Liver (tissue), 3 donors: ENCODE measurements around the gene ERC2.

Experiments used
- FOXA1 ChIP-seq: IDR thresholded peaks from 2 replicates; pipeline ENCODE4 v1.6.1; 2016; ENCODE audit warnings: antibody characterized with exemption
- GABPA ChIP-seq, 2 donors: IDR thresholded peaks in 1 of 2; conservative IDR thresholded peaks in 1 of 2; 2 replicates each; pipeline ENCODE4 v1.6.1; 2016; ENCODE audit warnings: antibody characterized with exemption in 2 of 2, mild to moderate bottlenecking in 1 of 2, moderate library complexity in 1 of 2
- JUND ChIP-seq, 2 donors: IDR thresholded peaks; 2 replicates each; pipeline ENCODE4 v1.6.1; 2016; ENCODE audit warnings: antibody characterized with exemption in 2 of 2
- RXRA ChIP-seq, 2 donors: IDR thresholded peaks; 2 replicates each; pipeline ENCODE4 v1.6.1; 2017 to 2018; ENCODE audit warnings: antibody characterized with exemption in 2 of 2, mild to moderate bottlenecking in 1 of 2
- TAF1 ChIP-seq: conservative IDR thresholded peaks from 2 replicates; pipeline ENCODE4 v1.6.1; 2016; ENCODE audit warnings: antibody characterized with exemption, mild to moderate bottlenecking
- TF ChIP-seq, protein P1 (sequence below): fragments of 150-350 bp; IDR thresholded peaks from 2 replicates; pipeline ENCODE4 v1.5.1; 2017; ENCODE audit warnings: improper control_type of control experiment, low read depth, low read length; ENCODE audit not compliant: missing input control
- TF ChIP-seq, protein P2 (sequence below): IDR thresholded peaks from 2 replicates; pipeline ENCODE4 v1.6.1; 2016; ENCODE audit warnings: antibody characterized with exemption
- donor health status: healthy.
- donor health status: healthy.

DNA sequence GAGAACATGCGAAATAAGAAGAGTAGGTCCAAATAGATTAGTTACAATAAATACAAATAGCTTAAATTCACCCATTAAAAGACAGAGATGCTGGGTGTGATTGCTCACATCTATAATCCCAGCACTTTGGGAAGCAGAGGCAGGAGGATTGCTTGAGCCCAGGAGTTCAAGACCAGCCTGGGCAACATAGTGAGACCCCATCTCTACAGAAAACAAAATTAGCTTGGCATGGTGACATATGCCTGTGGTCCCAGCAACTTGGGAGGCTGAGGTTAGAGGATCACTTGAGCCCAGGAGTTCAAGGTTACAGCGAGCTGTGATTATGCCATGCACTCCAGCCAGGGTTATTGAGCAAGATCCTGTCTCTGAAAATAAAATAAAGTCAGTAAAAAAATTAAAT, 872.1 kb downstream of the ERC2 start:
- TF ChIP-seq, protein P1, sequence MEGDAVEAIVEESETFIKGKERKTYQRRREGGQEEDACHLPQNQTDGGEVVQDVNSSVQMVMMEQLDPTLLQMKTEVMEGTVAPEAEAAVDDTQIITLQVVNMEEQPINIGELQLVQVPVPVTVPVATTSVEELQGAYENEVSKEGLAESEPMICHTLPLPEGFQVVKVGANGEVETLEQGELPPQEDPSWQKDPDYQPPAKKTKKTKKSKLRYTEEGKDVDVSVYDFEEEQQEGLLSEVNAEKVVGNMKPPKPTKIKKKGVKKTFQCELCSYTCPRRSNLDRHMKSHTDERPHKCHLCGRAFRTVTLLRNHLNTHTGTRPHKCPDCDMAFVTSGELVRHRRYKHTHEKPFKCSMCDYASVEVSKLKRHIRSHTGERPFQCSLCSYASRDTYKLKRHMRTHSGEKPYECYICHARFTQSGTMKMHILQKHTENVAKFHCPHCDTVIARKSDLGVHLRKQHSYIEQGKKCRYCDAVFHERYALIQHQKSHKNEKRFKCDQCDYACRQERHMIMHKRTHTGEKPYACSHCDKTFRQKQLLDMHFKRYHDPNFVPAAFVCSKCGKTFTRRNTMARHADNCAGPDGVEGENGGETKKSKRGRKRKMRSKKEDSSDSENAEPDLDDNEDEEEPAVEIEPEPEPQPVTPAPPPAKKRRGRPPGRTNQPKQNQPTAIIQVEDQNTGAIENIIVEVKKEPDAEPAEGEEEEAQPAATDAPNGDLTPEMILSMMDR = no peak
- no peak for TF ChIP-seq JUND (IDR thresholded peaks at IDR 0.05)
- TF ChIP-seq, protein P2, sequence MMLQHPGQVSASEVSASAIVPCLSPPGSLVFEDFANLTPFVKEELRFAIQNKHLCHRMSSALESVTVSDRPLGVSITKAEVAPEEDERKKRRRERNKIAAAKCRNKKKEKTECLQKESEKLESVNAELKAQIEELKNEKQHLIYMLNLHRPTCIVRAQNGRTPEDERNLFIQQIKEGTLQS = no peak
- no peak for TF ChIP-seq GABPA (IDR thresholded peaks at IDR 0.05 in 1 of 2, conservative IDR thresholded peaks at IDR 0.05 in 1 of 2)
- TF ChIP-seq FOXA1 = no peak
- no peak for TF ChIP-seq TAF1
- no peak for TF ChIP-seq RXRA (IDR thresholded peaks at IDR 0.05)
